ENCODE measurements around the gene GCN1.

DNA sequence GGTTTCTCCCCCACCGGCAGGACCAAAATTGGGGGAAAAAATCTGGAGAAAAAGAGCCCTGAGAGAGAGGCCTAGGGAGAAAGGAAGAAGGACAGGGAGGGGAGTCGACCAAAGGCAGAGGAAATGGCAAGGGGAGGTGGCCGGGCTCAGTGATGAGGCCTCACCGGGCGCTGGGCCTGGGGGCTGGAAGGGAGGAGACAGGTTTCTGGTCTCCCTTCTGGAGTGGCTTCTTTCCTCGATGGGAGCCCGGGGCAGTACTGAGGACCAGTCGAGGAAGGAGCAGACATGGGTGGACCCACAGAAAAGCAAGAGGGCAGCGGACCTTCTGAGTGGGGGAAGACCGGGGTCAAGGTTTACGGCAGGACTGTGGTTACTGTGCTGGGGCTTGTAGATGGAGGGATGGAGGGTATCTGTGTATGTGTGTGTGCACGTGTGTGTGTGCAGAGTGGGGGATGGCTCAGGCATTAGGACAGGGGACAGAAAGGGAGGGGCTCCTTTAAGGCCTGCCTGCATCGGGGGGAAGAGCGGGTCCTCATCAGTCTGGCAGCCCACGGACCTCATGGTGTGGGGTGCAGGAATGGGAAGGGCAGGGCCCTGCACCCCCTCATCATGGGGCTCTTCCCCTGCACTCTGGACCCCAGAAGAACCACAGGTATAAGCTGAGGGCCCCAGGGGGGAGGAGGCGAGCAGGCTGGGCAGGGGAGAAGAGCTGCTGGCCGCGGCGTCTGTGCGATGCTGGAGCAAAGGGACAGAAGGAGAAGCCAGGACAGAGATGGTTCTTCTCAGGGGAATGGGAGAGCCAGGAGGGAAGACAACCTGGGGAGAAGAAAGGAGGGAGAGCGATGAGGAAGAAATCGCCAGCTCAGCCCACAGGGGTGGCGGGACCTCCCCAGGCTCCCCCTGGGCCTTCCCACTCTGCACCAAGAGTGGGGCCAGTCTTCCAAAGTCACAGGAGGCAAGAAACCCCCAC lies 21.5 kb upstream of the GCN1 start:
- no peak for TF ChIP-seq EZH2phosphoT487 (IDR thresholded peaks at IDR 0.05; ENCODE audit: borderline replicate concordance)
- TF ChIP-seq, protein P1, sequence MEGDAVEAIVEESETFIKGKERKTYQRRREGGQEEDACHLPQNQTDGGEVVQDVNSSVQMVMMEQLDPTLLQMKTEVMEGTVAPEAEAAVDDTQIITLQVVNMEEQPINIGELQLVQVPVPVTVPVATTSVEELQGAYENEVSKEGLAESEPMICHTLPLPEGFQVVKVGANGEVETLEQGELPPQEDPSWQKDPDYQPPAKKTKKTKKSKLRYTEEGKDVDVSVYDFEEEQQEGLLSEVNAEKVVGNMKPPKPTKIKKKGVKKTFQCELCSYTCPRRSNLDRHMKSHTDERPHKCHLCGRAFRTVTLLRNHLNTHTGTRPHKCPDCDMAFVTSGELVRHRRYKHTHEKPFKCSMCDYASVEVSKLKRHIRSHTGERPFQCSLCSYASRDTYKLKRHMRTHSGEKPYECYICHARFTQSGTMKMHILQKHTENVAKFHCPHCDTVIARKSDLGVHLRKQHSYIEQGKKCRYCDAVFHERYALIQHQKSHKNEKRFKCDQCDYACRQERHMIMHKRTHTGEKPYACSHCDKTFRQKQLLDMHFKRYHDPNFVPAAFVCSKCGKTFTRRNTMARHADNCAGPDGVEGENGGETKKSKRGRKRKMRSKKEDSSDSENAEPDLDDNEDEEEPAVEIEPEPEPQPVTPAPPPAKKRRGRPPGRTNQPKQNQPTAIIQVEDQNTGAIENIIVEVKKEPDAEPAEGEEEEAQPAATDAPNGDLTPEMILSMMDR (conservative IDR thresholded peaks at IDR 0.05; ENCODE audit: low read length), result no peak

All from Loucy (cell line).